Measurements from ENCODE around the gene PCCA. TPM values are rescaled to one million over a fixed set of nuclear protein-coding genes. Genes with fewer than 3 reads are reported as not detected.

The PCCA gene
- total RNA-seq, 2 donors from 2014 or later: 52.7 to 66.4 TPM

DNA sequence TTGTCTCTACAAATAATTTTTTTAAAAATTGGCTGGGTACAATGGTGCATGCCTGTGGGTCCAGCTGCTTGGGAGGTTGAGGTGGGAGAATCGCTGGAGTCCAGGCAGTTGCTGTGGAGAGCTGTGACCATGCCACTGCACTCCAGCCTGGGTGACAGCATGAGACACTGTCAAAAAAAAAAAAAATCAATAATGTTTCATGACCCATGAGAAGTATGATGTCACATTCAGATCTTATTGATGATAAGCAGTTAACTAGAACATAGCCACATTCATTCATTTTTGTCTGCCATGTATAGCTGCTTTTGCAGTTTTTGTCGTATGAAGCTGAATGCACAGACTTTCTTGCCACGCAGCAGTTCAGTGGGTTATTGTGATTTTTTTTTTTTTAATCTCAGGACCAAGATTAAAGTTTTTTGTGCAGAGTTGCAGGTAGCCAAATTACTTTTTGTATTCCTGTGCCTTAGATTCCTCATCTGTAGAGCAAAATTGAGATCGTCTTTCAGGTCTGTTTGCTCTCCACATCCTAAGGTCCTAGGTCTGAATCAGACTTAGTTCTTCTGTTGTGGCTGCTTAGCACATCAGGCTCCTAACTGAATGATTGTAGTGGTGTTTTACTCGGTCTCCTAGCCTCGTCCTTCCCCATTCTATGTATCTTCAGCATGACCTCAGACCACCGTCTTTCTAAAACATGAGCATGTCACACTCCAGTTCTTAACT is 354.5 kb downstream of the PCCA start:
- WGBS: 91% methylated on average over 7 of the region's 7 CpGs
- intact Hi-C loops (cut with DNase I): no loop called here
- no peaks in the 10 kb centered on the region for H3K27me3 ChIP-seq (replicated peaks; ENCODE audit: insufficient read depth)
- H3K9me3 ChIP-seq: no peaks in the 10 kb centered on the region
- H3K36me3 ChIP-seq: no peaks in the 10 kb centered on the region
- no peak overlapping the region for H3K27ac ChIP-seq
- H3K4me3 ChIP-seq: no peak overlapping the region
- no peaks in the 10 kb centered on the region for H3K4me1 ChIP-seq (replicated peaks)
- TF ChIP-seq, protein P1, sequence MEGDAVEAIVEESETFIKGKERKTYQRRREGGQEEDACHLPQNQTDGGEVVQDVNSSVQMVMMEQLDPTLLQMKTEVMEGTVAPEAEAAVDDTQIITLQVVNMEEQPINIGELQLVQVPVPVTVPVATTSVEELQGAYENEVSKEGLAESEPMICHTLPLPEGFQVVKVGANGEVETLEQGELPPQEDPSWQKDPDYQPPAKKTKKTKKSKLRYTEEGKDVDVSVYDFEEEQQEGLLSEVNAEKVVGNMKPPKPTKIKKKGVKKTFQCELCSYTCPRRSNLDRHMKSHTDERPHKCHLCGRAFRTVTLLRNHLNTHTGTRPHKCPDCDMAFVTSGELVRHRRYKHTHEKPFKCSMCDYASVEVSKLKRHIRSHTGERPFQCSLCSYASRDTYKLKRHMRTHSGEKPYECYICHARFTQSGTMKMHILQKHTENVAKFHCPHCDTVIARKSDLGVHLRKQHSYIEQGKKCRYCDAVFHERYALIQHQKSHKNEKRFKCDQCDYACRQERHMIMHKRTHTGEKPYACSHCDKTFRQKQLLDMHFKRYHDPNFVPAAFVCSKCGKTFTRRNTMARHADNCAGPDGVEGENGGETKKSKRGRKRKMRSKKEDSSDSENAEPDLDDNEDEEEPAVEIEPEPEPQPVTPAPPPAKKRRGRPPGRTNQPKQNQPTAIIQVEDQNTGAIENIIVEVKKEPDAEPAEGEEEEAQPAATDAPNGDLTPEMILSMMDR (IDR thresholded peaks at IDR 0.05): no peak
- TF ChIP-seq POLR2AphosphoS5 (IDR thresholded peaks at IDR 0.05): no peak
- TF ChIP-seq POLR2A (IDR thresholded peaks at IDR 0.05): no peak
- no peak for DNase-seq (ENCODE audit: low spot score)

DNA sequence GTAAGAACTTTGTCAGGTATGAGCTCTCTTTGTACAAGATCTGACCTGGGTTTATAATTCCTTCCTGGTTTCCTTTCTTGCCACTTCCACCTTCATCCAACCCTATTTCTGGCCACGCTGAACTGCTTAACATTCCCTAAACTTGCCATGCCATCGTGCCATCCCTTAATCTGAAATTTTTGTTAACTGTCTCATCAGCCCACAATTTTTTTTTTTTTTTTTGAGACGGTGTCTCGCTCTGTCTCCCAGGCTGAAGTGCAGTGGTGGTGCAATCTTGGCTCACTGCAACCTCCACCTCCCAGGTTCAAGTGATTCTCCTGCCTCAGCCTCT is 355.1 kb downstream of the PCCA start:
- WGBS: 96% methylated on average over 4 of the region's 4 CpGs
- H3K36me3 ChIP-seq: no peaks in the 10 kb centered on the region
- intact Hi-C loops (cut with DNase I): no loop called here
- no peak for TF ChIP-seq POLR2AphosphoS5 (IDR thresholded peaks at IDR 0.05)
- TF ChIP-seq POLR2A (IDR thresholded peaks at IDR 0.05): no peak
- TF ChIP-seq, protein P1 (IDR thresholded peaks at IDR 0.05): no peak
- DNase-seq (ENCODE audit: low spot score): no peak
- no peak overlapping the region for H3K27ac ChIP-seq
- H3K4me1 ChIP-seq (replicated peaks): no peaks in the 10 kb centered on the region
- H3K27me3 ChIP-seq (replicated peaks; ENCODE audit: insufficient read depth): no peaks in the 10 kb centered on the region
- no peak overlapping the region for H3K4me3 ChIP-seq
- no peaks in the 10 kb centered on the region for H3K9me3 ChIP-seq

DNA sequence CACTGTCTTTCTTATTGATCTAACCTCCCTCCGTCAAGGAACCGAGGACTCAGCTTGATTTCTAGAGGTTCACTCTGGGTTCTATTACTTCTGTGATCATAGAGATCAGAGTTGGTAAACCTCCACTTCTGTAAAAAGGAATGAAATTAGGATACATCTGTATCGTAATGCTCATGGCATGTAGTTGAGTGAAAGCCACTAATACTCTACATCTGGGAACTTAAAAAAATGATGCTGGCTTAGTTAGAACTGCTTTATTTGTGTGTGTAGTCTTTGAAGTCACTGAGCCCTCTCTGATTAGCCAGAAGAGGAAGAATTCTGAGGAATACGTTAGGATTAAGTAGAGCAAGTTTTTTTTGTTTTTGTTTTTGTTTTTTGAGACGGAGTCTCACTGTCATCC is 358.9 kb downstream of the PCCA start:
- intact Hi-C loops (cut with DNase I): no loop called here
- Histone ChIP-seq H3K4me3 (no peak overlapping the region), H3K9me3 (no peaks in the 10 kb centered on the region), H3K27me3 (replicated peaks; ENCODE audit: insufficient read depth) (no peaks in the 10 kb centered on the region), H3K4me1 (replicated peaks) (no peaks in the 10 kb centered on the region), H3K36me3 (no peaks in the 10 kb centered on the region), H3K27ac (no peak overlapping the region)
- DNase-seq (ENCODE audit: low spot score): no peak
- no peak for TF ChIP-seq POLR2AphosphoS5 (IDR thresholded peaks at IDR 0.05)
- no peak for TF ChIP-seq POLR2A (IDR thresholded peaks at IDR 0.05)
- TF ChIP-seq, protein P1 (IDR thresholded peaks at IDR 0.05): no peak
- WGBS: 96% methylated on average over 5 of the region's 5 CpGs

DNA sequence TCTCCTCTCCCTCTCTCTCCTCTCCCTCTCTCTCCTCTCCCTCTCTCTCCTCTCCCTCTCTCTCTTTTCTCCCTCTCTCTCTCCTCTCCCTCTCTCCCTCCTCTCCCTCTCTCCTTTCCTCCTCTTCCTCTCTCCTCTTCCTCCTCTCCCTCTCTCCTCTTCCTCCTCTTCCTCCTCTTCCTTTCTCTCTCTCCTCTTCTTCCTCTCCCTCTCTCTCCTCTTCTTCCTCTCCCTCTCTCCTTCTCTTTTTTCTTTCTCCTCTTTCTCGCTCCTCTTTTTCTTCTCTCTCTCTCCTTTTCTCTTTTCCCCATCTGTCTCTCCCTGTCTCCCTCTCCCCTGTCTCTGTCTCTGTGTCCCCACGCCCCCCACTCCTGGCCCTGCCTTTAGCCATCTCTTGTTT is 363.0 kb downstream of the PCCA start:
- no peaks in the 10 kb centered on the region for H3K4me1 ChIP-seq (replicated peaks)
- H3K27ac ChIP-seq: no peak overlapping the region
- TF ChIP-seq, protein P1 (IDR thresholded peaks at IDR 0.05): no peak
- TF ChIP-seq POLR2AphosphoS5 (IDR thresholded peaks at IDR 0.05): no peak
- TF ChIP-seq POLR2A (IDR thresholded peaks at IDR 0.05): no peak
- no peak for DNase-seq (ENCODE audit: low spot score)
- no peak overlapping the region for H3K4me3 ChIP-seq
- WGBS: 98% methylated on average over 2 of the region's 2 CpGs
- H3K9me3 ChIP-seq: no peaks in the 10 kb centered on the region
- no peaks in the 10 kb centered on the region for H3K27me3 ChIP-seq (replicated peaks; ENCODE audit: insufficient read depth)
- H3K36me3 ChIP-seq: no peaks in the 10 kb centered on the region
- intact Hi-C loops (cut with DNase I): no loop called here

DNA sequence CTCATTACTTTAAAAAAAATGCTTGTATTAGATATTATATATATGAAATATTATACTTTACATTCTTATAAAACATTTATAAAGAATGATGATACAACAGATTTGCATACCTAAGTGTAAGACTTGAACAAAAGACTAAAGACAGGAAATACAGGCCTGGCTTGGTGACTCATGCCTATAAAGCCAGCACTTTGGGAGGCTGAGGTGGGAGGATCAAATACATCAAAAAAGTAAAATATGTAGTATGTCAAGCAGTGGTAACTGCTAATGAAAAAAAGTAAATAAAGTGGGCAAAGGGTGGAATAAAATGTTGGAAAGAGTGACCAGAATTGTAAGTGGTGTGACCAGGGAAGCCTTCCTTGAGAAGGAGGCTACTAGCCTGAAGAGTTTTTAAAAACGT is 366.0 kb downstream of the PCCA start:
- intact Hi-C loops (cut with DNase I): no loop called here
- 73% methylated on average over 1 of the region's 1 CpG for WGBS
- TF ChIP-seq, protein P1 (IDR thresholded peaks at IDR 0.05): no peak
- no peak for TF ChIP-seq POLR2A (IDR thresholded peaks at IDR 0.05)
- TF ChIP-seq POLR2AphosphoS5 (IDR thresholded peaks at IDR 0.05): no peak

More for the DNA sequence above, 366.0 kb downstream of the PCCA start:
- Histone ChIP-seq H3K27ac (no peak overlapping the region), H3K9me3 (no peaks in the 10 kb centered on the region), H3K27me3 (replicated peaks; ENCODE audit: insufficient read depth) (no peaks in the 10 kb centered on the region), H3K4me3 (no peak overlapping the region), H3K36me3 (no peaks in the 10 kb centered on the region), H3K4me1 (replicated peaks) (no peaks in the 10 kb centered on the region)
- no peak for DNase-seq (ENCODE audit: low spot score)

Data from prostate gland (tissue), 2 donors.